Upper lobe of right lung (tissue), 1 donor: ENCODE data around the gene GALT. TPM values are rescaled to one million over a fixed set of nuclear protein-coding genes. Genes with fewer than 3 reads are reported as not detected.

Experiments
- ATAC-seq: fragments of 200-7000 bp; cut with Tn5 transposase; one replicate; pipeline ENCODE4 v1.9.1; 2020; ENCODE audit warnings: mild to moderate bottlenecking, moderate library complexity
- DNase-seq: peaks from one replicate; pipeline ENCODE4 v3.0.0-alpha.2; 2020
- H3K27ac ChIP-seq: fragments of 200-600 bp; one replicate; pipeline ENCODE4 v1.8.0; 2022
- H3K27me3 ChIP-seq: fragments of 200-600 bp; one replicate; pipeline ENCODE4 v1.8.0; 2022; ENCODE audit warnings: mild to moderate bottlenecking
- H3K36me3 ChIP-seq: fragments of 200-600 bp; one replicate; pipeline ENCODE4 v1.8.0; 2022
- H3K4me1 ChIP-seq: fragments of 200-600 bp; one replicate; pipeline ENCODE4 v1.8.0; 2022
- H3K4me3 ChIP-seq: fragments of 200-600 bp; one replicate; pipeline ENCODE4 v1.8.0; 2022; ENCODE audit warnings: mild to moderate bottlenecking
- H3K9me3 ChIP-seq: fragments of 200-600 bp; one replicate; pipeline ENCODE4 v1.8.0; 2022
- CTCF ChIP-seq: fragments of 200-600 bp; IDR thresholded peaks from one replicate; pipeline ENCODE4 v1.8.0; 2022; ENCODE audit warnings: antibody characterized with exemption
- intact Hi-C: fragments of 100-400 bp; cut with DNase I; formaldehyde crosslinking; loops from one replicate; pipeline ENCODE4 v1.11.0; 2022
- total RNA-seq: library from RNA; stranded (reverse); fragmentation: NEBNext Ultra II Directional; extraction: Animal tissue kit (Norgen Biotek cat#: 25700); gene quantifications from one replicate; pipeline ENCODE4 v1.2.1, GENCODE V29; 2021
- donor health status: DM: no; HTN: yes; CAD: no; lungs with severe emphysema.

Gene GALT
- total RNA-seq, 1 donor from 2014 or later = 47.6 TPM

GRCh38 chr9:34623374-34624235 is 22.9 kb upstream of the GALT start:
- Histone ChIP-seq H3K36me3 (peaks cover 4% of the 10 kb centered on the region), H3K4me3 (no peak overlapping the region), H3K4me1 (peaks cover 21% of the 10 kb centered on the region), H3K9me3 (no peaks in the 10 kb centered on the region), H3K27ac (no peak overlapping the region), H3K27me3 (peaks cover 69% of the 10 kb centered on the region)
- ATAC-seq (no peak), DNase-seq (no peak)
- no peak for TF ChIP-seq CTCF
- intact Hi-C loops = no loop called here

GRCh38 chr9:34624475-34625185 is 21.8 kb upstream of the GALT start:
- ATAC-seq = no peak

GRCh38 chr9:34625186-34625486 is 21.3 kb upstream of the GALT start:
- DNase-seq (no peak), ATAC-seq (no peak)
- Histone ChIP-seq H3K27me3 (peaks cover 83% of the 10 kb centered on the region), H3K4me3 (no peak overlapping the region), H3K4me1 (peaks cover 18% of the 10 kb centered on the region), H3K36me3 (no peaks in the 10 kb centered on the region), H3K9me3 (no peaks in the 10 kb centered on the region), H3K27ac (no peak overlapping the region)
- intact Hi-C loops = no loop called here
- no peak for TF ChIP-seq CTCF

More at GRCh38 chr9:34624475-34625185, 21.8 kb upstream of the GALT start:
- Histone ChIP-seq H3K27me3 (peaks cover 79% of the 10 kb centered on the region), H3K36me3 (no peaks in the 10 kb centered on the region), H3K4me3 (no peak overlapping the region), H3K4me1 (peaks cover 21% of the 10 kb centered on the region), H3K9me3 (no peaks in the 10 kb centered on the region), H3K27ac (no peak overlapping the region)
- TF ChIP-seq CTCF = no peak
- no peak for DNase-seq
- intact Hi-C loops = no loop called here

- no peak for TF ChIP-seq CTCF
- DNase-seq (no peak), ATAC-seq (no peak)
- intact Hi-C loops = no loop called here
- Histone ChIP-seq H3K36me3 (no peaks in the 10 kb centered on the region), H3K4me1 (peaks cover 18% of the 10 kb centered on the region), H3K27me3 (peaks cover 69% of the 10 kb centered on the region), H3K9me3 (no peaks in the 10 kb centered on the region), H3K27ac (no peak overlapping the region), H3K4me3 (no peak overlapping the region)
Observed at GRCh38 chr9:34627716-34628655, 18.5 kb upstream of the GALT start.

- peak within 1 kb of the TSS; percentile 39 for H3K4me3 ChIP-seq
- no peaks in the 10 kb centered on the region for H3K36me3 ChIP-seq
- intact Hi-C loops = no loop called here
- DNase-seq = peak; percentile 75
- ATAC-seq = peak; percentile 86
- H3K4me1 ChIP-seq = peaks cover 12% of the 10 kb centered on the region
- TF ChIP-seq CTCF = no peak
- peaks cover 60% of the 10 kb centered on the region for H3K27me3 ChIP-seq
- no peaks in the 10 kb centered on the region for H3K9me3 ChIP-seq
- no peak within 1 kb of the TSS for H3K27ac ChIP-seq
Observed at GRCh38 chr9:34628656-34629490, 17.6 kb upstream of the GALT start, which contains the start of gene ARID3C. Gene ARID3C (minus strand): TSS chr9:34629066. CDS start chr9:34628014, 1,052 bp downstream.
